ENCODE measurements around the gene FLII.
A peak's percentile ranks its signal among the peaks of the same experiment; 100 is the strongest.
"Not testable (repeated sequence)": the region's sequence is repeated elsewhere in the genome, so short reads cannot be mapped to it uniquely, and the experiment has no call there.

Gene FLII

DNA sequence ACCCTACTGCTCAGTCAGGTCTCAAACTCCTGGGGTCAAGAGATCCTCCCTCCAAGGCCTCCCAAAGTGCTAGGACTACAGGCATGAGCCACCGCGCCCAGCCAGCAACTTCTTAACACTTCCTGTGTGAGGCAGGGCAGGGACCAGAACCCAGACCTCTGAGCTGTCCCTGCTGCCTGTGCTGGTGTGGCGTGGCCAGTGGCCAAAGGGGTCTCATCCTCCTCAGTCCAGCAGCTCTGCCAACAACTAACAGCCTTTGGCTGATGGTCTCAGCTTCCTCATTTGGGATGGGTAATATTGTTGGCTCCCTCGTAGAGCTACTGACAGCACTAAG is 34.5 kb downstream of the FLII start:
- no peaks in the 10 kb centered on the region for H3K27me3 ChIP-seq (ENCODE audit: insufficient read depth, low read depth, severe bottlenecking)
- DNase-seq, result no peak
- H3K4me3 ChIP-seq (ENCODE audit: low read depth, low read length), result no peak overlapping the region
- H3K9me3 ChIP-seq (ENCODE audit: severe bottlenecking), result no peaks in the 10 kb centered on the region
- TF ChIP-seq, protein P1, sequence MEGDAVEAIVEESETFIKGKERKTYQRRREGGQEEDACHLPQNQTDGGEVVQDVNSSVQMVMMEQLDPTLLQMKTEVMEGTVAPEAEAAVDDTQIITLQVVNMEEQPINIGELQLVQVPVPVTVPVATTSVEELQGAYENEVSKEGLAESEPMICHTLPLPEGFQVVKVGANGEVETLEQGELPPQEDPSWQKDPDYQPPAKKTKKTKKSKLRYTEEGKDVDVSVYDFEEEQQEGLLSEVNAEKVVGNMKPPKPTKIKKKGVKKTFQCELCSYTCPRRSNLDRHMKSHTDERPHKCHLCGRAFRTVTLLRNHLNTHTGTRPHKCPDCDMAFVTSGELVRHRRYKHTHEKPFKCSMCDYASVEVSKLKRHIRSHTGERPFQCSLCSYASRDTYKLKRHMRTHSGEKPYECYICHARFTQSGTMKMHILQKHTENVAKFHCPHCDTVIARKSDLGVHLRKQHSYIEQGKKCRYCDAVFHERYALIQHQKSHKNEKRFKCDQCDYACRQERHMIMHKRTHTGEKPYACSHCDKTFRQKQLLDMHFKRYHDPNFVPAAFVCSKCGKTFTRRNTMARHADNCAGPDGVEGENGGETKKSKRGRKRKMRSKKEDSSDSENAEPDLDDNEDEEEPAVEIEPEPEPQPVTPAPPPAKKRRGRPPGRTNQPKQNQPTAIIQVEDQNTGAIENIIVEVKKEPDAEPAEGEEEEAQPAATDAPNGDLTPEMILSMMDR (IDR thresholded peaks at IDR 0.05; ENCODE audit: low read depth, low read length), result no peak
- peak overlapping the region; percentile 73 for H3K27ac ChIP-seq
- H3K36me3 ChIP-seq, result no peaks in the 10 kb centered on the region

DNA sequence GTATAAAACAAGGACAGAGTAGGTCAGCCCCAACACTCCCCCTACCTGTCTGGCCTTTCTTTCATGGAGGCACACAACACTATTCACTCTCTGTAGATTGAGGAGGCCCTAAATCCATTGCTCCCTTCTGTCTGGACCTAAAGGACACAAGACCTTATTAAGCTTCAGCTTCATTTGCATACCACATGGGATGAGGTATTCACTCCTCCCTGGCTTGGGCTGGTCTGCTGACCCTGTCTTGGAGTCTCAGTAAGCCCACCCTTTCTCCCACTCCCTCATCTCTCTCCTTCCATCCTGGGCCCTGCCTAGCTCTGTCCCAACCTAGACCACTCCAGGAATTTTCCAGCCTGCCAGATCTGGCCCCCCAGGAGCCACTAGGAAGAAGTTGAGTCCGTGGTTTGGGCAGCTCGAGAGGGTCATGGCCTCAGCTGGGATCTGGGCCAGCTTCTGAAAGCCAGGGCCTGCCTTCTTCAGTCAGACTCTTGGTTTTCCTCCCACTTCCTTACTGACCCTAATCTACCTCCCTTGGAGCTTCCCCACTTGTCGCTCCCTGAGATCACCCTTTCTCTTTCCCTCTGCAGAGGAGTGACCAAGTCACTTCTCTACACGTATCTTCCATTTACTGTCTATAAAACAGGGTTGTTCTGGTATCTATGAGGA is 39.7 kb downstream of the FLII start:
- H3K36me3 ChIP-seq, result no peaks in the 10 kb centered on the region
- H3K4me3 ChIP-seq (ENCODE audit: low read depth, low read length), result no peak overlapping the region
- no peak overlapping the region for H3K27ac ChIP-seq
- TF ChIP-seq, protein P1 (IDR thresholded peaks at IDR 0.05; ENCODE audit: low read depth, low read length), result no peak
- DNase-seq, result no peak
- no peaks in the 10 kb centered on the region for H3K9me3 ChIP-seq (ENCODE audit: severe bottlenecking)
- no peaks in the 10 kb centered on the region for H3K27me3 ChIP-seq (ENCODE audit: insufficient read depth, low read depth, severe bottlenecking)

DNA sequence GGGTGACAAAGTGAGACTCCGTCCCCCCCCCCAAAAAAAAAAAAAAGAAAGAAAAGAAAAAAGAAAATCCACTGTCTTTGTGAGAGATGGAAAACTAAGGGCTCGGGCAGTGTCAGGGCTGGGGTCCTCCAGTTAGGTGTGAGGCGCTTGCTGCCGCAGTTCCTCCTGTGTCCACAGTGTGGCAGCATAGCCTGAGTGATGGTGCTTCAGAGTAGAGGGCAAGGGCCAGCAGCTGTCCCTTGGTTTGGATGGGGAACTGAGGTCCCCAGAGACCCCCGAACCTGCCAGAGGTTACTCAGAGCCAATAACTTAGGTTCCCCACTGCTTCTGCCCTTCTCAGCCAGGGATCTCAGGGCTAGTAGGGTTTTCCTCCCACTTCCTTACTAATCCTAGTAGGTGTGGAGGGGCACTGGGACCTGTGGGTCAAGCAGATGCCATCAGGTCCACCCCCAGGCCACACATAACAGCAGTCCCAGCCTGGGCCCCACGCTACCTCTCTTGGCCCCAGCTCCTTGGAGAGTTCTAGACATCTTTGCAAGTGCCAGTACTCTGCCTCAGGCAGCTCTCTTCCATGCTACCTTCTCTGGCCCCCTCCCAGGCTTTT is 41.0 kb downstream of the FLII start:
- no peak overlapping the region for H3K27ac ChIP-seq

DNA sequence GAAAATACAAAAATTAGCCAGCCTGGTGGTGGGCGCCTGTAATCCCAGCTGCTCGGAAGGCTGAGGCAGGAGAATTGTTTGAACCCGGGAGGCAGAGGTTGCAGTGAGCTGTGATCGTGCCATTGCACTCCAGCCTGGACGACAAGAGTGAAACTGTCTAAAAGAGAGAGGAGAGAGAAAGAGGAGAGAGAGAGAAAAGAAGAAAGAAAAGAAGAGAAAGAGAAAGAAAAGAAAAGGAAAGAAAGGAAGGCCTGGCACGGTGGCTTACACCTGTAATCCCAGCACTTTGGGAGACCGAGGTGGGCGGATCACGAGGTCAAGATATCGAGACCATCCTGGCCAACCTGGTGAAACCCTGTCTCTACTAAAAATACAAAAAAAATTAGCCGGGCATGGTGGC is 41.6 kb downstream of the FLII start:
- not testable (repeated sequence) for H3K27ac ChIP-seq; H3K27me3 ChIP-seq (ENCODE audit: insufficient read depth, low read depth, severe bottlenecking); H3K36me3 ChIP-seq; DNase-seq; H3K4me3 ChIP-seq (ENCODE audit: low read depth, low read length); H3K9me3 ChIP-seq (ENCODE audit: severe bottlenecking)

More for the DNA sequence above, 41.0 kb downstream of the FLII start:
- Histone ChIP-seq H3K4me3 (ENCODE audit: low read depth, low read length) (no peak overlapping the region), H3K36me3 (no peaks in the 10 kb centered on the region), H3K9me3 (ENCODE audit: severe bottlenecking) (no peaks in the 10 kb centered on the region), H3K27me3 (ENCODE audit: insufficient read depth, low read depth, severe bottlenecking) (no peaks in the 10 kb centered on the region)
- peak; percentile 74 for DNase-seq
- TF ChIP-seq, protein P1 (IDR thresholded peaks at IDR 0.05; ENCODE audit: low read depth, low read length), result peak; percentile 96

DNA sequence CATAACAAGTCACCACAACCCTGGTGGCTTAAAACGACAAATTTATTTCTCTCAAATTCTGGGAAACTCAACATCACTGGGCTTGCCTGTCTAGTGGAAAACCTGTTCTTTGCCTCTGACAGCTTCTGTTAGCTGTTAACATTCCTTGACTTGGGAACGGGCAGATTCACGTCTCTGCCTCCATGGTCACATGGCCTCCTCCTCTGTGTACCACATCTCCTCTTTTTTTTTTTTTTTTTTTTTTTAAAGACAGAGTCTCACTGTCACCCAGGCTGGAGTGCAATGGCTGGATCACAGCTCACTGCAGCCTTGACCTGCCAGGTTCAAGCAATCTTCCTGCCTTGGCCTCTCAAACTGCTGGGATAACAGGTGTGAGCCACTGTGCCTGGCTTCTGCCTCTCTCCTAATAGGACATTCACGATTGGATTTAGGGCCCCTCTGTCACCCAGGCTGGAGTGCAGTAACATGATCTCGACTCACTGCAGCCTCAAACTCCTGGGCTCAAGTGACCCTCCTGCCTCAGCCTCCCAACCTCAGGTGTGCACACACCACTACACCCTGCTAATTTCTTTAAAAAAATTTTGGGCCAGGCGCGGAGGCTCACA is 44.8 kb downstream of the FLII start:
- Histone ChIP-seq H3K36me3 (peaks cover 19% of the 10 kb centered on the region), H3K27me3 (ENCODE audit: insufficient read depth, low read depth, severe bottlenecking) (no peaks in the 10 kb centered on the region), H3K27ac (no peak overlapping the region), H3K9me3 (ENCODE audit: severe bottlenecking) (no peaks in the 10 kb centered on the region), H3K4me3 (ENCODE audit: low read depth, low read length) (no peak overlapping the region)
- no peak for DNase-seq
- TF ChIP-seq, protein P1 (IDR thresholded peaks at IDR 0.05; ENCODE audit: low read depth, low read length), result no peak

DNA sequence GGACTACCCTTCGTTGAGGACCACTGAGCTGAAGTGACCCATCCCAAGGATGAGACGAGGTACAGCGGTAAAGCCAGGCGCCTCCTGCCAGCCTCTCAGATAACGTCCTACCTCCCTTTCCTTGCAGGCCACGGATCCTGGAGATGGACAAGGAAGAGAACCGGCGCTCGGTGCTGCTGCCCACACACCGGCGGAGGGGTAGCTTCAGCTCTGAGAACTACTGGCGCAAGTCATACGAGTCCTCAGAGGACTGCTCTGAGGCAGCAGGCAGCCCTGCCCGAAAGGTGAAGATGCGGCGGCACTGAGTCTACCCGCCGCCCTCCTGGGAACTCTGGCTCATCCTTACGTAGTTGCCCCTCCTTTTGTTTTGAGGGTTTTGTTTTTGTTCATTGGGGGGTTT is 50.4 kb downstream of the FLII start:
- TF ChIP-seq, protein P1 (IDR thresholded peaks at IDR 0.05; ENCODE audit: low read depth, low read length), result no peak
- peaks cover 69% of the 10 kb centered on the region for H3K36me3 ChIP-seq

More for the DNA sequence above, 50.4 kb downstream of the FLII start:
- no peak for DNase-seq
- H3K27ac ChIP-seq, result no peak overlapping the region
- H3K27me3 ChIP-seq (ENCODE audit: insufficient read depth, low read depth, severe bottlenecking), result no peaks in the 10 kb centered on the region
- H3K4me3 ChIP-seq (ENCODE audit: low read depth, low read length), result no peak overlapping the region
- no peaks in the 10 kb centered on the region for H3K9me3 ChIP-seq (ENCODE audit: severe bottlenecking)

Data from WERI-Rb-1 (cell line).